Measurements from ENCODE around the gene NXN.
"Not testable (repeated sequence)": the region's sequence is repeated elsewhere in the genome, so short reads cannot be mapped to it uniquely, and the experiment has no call there.

GRCh38 chr17:749359-749758, 230.2 kb downstream of the NXN start:
- not testable (repeated sequence) for TF ChIP-seq POLR2A, EP300 (IDR thresholded peaks at IDR 0.05)

Data from tibial nerve (tissue), 3 donors.